Stimulated activated CD4-positive, alpha-beta T cell treated with anti-CD3 and anti-CD28 coated beads, Interleukin-12 subunit alpha, Interleukin-12 subunit beta, amount 100 ng/mL, for 24 hours (primary cell): ENCODE results near the gene AGRN.
"Not testable (repeated sequence)": the region's sequence is repeated elsewhere in the genome, so short reads cannot be mapped to it uniquely, and the experiment has no call there.

Experiments used
- DNase-seq, 2 experiments: peaks; one replicate each; pipeline ENCODE4 v3.0.0-alpha.2; 2020; ENCODE audit warnings: low read depth in 2 of 2

Gene AGRN

DNA sequence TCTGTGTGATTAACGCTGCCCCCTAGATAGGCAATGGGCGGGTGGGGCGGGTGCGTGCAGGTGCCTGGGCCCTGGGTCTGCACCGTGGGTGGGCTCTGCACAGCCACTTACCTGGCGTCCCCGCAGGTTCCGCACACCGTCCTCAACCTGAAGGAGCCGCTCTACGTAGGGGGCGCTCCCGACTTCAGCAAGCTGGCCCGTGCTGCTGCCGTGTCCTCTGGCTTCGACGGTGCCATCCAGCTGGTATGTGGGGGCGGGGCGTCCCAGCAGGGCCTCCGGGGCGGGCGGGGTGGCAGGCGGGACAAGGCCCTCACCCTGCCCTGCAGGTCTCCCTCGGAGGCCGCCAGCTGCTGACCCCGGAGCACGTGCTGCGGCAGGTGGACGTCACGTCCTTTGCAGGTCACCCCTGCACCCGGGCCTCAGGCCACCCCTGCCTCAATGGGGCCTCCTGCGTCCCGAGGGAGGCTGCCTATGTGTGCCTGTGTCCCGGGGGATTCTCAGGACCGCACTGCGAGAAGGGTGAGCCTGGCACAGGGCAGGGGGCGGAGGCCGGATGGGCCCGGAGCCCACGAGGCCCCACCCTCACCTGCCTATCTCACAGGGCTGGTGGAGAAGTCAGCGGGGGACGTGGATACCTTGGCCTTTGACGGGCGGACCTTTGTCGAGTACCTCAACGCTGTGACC lies 31.3 kb downstream of the AGRN start:
- no peak for DNase-seq

DNA sequence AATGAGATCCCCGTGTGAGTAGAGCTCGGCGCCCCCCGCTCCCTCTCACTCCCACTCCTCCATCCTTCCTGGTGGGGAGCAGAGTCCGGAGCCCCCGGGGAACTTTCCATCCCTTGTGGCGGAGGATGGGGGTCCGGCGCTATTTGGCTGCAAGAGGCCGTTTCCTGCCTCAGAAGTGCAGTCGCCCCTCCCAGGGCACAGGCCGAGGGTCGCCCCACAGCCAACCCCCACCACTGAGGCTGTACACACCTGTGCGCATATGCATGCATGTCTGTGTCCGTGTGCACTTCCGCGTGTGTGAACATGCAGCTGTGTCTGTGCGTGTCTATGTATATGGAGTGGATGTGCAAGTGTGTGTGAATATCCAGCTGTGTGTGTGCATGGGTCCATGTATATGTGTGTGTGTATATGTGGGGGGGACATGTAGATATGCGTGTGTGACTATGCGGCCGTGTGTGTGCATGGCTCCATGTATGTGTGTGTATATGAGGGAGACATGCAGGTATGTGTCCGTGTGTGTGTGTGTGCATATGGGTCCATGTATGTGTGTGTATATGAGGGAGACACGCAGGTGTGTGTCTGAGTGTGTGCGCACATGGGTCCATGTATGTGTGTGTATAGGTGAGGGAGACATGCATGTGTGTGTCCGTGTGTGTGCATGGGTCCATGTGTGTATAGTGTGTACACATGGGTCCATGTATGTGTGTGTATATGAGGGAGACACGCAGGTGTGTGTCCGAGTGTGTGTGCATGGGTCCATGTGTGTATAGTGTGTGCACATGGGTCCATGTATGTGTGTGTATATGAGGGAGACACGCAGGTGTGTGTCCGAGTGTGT lies 32.3 kb downstream of the AGRN start:
- no peak for DNase-seq

DNA sequence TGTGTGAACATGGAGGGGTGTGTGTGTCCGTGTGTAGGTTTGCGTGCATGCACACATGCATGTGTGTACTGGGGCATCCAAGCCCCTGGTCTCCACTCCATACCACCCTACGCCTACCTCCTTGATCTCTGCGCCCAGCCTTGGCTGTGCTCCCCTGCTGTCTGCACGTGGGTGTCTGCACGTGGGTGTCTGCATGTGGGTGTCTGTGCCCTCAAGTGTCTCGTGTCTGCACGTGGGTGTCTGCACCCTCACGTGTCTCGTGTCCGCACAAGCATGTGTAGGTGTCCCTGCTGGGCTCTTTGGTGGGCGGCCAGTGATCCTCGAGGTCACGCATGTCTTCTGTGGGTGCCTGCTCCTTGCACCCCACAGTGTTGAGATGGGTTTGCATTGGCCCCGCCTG lies 33.1 kb downstream of the AGRN start:
- DNase-seq = no peak

GRCh38 chr1:1053682-1054081 lies 33.8 kb downstream of the AGRN start:
- DNase-seq = no peak

GRCh38 chr1:1054099-1054700 lies 34.3 kb downstream of the AGRN start:
- no peak for DNase-seq

DNA sequence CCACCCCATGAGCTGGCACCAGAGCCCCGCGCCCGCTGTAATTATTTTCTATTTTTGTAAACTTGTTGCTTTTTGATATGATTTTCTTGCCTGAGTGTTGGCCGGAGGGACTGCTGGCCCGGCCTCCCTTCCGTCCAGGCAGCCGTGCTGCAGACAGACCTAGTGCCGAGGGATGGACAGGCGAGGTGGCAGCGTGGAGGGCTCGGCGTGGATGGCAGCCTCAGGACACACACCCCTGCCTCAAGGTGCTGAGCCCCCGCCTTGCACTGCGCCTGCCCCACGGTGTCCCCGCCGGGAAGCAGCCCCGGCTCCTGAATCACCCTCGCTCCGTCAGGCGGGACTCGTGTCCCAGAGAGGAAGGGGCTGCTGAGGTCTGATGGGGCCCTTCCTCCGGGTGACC lies 35.1 kb downstream of the AGRN start:
- DNase-seq = no peak

DNA sequence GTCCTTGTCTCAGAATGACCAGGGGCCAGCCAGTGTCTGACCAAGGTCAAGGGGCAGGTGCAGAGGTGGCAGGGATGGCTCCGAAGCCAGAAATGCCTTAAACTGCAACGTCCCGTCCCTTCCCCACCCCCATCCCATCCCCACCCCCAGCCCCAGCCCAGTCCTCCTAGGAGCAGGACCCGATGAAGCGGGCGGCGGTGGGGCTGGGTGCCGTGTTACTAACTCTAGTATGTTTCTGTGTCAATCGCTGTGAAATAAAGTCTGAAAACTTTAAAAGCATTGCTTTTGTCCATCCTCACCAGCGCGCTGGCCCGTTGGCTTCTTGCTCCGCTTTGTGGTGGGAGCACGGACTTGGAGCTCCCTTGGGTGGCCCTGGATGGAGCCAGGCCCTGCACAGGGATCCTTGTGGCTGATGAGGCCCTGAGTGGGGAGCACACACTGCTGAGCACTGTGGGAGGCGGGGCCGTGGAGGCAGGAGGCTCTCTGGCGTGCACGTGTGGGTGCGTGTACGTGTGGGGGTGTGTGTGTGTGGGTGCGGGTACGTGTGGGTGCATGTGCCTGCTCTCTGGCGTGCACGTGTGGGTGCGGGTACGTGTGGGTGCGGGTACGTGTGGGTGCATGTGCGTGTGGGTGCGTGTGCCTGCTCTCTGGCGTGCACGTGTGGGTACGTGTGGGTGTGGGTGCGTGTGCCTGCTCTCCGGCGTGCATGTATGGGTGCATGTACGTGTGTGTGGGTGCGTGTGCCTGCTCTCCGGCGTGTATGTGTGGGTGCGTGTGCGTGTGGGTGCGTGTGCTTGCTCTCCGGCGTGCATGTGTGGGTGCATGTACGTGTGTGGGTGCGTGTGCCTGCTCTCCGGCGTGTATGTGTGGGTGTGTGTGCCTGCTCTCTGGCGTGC lies 36.2 kb downstream of the AGRN start:
- no peak for DNase-seq

DNA sequence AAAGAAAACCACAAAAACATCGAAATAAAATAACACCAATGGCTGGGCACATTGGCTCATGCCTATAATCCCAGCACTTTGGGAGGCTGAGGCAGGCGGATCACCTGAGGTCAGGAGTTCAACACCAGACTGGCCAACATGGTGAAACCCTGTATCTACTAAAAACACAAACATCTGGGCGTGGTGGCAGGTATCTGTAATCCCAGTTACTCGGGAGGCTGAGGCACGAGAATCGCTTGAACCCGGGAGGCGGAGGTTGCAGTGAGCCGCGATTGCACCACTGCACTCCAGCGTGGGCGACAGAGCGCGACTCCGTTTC lies 37.8 kb downstream of the AGRN start:
- not testable (repeated sequence) for DNase-seq

- DNase-seq = no peak
Measured at GRCh38 chr1:1058088-1058905, 38.4 kb downstream of the AGRN start.

DNA sequence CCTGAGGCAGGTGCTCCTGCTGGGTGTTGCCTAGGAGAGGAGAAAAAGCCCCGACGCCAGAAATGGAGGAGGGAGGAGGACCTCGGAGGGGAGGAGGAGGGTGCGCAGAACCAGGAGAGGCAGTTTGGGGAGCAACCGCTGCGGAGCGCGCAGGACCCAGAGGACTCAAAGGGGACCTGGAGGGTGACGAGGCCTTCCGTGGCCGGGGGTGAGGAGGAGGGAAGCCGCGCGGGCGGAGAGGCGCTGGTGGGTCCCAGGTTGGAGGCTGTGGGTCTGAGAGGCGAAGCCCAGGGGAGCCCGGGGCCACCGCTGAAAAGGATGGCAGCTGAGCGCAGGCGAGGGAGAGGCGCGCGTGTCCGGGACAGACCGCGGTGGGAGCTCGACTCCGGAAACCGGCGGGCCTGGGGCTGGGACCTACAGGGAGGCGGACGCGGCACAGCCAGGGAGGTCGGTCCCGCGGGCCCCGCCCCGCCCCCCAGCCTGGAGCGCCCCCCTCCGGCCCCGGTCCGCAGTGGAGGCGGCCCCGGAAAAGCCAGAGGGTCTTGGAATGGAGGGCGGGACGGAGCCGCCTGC lies 39.1 kb downstream of the AGRN start:
- DNase-seq = no peak

DNA sequence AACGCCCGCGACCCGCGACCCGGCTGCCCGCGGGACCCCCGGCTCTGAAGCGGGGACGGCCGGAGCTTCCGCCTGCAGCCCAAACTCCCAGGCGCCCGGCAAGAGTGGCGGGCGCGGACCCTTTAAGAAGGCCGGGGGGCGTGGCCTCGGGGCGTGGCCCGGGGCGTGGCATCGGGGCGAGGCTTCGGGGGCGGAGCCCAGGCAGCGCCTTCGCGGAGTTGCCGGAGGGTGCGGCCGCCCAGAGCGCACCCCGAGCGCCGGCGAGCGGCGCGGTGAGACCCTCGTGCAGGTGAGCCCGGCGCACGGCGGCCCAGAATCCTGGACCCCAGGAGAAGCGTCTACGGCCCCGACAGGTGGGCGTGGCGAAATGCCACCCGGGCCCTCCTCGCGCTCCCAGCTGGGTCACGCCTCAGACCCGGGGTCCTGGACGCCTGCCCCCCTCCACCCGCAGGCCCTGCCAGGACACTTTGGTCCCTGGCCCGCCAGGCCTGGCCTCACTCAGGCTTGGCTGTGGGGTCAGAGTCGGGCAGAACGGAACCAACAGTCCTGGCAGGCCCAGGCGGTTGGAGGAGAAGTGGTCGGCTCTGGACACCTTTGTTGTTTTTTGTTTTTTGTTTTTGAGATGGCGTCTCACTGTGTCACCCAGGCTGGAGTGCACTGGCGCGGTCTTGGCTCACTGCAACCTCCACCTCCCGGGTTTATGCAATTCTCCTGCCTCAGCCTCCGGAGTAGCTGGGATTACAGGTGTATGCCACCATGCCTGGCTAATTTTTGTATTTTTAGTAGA lies 39.8 kb downstream of the AGRN start:
- DNase-seq = peak; percentile 80 to 92

DNA sequence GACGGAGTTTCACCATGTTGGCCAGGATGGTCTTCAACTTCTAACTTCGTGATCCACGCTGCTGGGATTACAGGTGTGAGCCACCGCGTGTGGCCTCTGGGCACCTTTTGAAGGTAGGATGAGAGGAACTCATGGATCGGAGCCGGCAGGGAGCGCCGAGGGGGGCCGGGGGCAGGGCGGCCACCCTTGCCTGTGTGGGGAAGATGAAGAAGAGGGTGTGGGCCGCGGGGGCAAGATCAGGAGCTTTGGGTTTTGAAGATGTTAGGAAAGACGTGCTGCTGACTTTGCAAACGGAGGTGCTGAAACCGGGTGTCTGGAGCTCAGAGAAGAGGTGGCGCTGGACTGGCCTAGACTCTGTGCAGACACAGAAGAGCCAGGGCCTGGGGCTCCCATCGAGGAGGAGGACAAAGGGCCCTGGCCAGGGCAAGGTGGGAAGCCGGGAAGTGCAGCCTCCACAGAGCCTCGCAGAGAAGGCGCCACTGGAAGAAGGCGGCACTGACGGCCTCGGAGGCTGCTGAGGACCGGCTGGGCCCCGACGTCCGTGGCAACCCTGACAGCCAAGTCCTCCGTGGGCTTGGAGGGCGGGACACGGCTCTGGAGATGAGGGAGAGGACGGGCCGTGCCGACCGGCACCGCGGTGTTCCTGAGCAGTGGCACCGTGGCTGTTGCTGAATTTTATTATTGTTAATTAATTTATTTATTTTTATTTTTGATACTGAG lies 40.5 kb downstream of the AGRN start:
- DNase-seq = no peak

GRCh38 chr1:1061682-1062345 lies 41.9 kb downstream of the AGRN start:
- no peak for DNase-seq

GRCh38 chr1:1062348-1063163 lies 42.6 kb downstream of the AGRN start:
- no peak for DNase-seq

- DNase-seq = no peak
Measured at GRCh38 chr1:1063261-1063944, 43.5 kb downstream of the AGRN start.

DNA sequence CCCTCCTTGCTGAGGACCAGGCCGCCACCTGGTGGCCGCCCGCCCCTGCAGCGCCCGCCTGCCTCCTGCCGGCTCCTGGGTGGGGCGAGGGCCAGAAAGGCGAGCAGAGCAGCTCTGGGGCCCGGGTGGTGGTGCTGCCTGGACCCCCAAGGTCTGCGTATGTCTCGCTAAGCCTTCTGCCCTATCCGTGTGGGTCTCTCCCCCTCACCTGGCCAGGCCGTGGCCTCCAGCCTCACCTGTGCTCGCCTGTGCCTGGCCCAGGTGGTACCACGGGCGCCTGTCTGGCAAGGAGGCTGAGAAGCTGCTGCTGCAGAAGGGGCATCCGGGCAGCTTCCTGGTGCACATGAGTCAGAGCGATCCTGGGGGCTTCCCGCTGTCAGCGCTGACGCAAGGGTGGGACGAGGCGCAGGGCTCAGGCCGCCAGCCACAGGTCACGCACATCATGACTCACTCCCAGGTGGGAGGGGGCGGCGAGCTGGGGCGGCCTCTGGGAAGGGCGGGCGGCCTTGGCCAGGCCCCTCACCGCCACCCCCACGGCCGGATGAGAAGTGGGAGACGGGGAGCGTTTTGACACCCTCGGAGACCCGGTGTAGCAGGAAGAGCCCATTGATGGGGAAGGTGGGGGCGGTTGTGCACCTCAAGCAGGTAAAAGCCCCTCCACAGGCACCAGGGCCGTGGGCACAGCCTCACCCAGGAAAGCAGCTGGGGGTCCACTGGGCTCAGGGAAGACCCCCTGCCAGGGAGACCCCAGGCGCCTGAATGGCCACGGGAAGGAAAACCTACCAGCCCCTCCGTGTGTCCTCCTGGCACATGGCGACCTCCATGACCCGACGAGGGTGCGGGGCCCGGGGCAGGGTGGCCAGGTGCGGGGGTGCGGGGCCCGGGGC lies 44.3 kb downstream of the AGRN start:
- peak; percentile 59 to 84 for DNase-seq
